ENCODE results near the gene XIRP2.
"Not testable (repeated sequence)": the region's sequence is repeated elsewhere in the genome, so short reads cannot be mapped to it uniquely, and the experiment has no call there.

XIRP2 gene

GRCh38 chr2:167018590-167018989, 130.3 kb downstream of the XIRP2 start:
- TF ChIP-seq, protein P1, sequence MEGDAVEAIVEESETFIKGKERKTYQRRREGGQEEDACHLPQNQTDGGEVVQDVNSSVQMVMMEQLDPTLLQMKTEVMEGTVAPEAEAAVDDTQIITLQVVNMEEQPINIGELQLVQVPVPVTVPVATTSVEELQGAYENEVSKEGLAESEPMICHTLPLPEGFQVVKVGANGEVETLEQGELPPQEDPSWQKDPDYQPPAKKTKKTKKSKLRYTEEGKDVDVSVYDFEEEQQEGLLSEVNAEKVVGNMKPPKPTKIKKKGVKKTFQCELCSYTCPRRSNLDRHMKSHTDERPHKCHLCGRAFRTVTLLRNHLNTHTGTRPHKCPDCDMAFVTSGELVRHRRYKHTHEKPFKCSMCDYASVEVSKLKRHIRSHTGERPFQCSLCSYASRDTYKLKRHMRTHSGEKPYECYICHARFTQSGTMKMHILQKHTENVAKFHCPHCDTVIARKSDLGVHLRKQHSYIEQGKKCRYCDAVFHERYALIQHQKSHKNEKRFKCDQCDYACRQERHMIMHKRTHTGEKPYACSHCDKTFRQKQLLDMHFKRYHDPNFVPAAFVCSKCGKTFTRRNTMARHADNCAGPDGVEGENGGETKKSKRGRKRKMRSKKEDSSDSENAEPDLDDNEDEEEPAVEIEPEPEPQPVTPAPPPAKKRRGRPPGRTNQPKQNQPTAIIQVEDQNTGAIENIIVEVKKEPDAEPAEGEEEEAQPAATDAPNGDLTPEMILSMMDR (IDR thresholded peaks at IDR 0.05; ENCODE audit: borderline replicate concordance, insufficient read depth, low read depth, low read length) = no peak
- H3K4me3 ChIP-seq (ENCODE audit: low read depth, low read length) = no peak overlapping the region

DNA sequence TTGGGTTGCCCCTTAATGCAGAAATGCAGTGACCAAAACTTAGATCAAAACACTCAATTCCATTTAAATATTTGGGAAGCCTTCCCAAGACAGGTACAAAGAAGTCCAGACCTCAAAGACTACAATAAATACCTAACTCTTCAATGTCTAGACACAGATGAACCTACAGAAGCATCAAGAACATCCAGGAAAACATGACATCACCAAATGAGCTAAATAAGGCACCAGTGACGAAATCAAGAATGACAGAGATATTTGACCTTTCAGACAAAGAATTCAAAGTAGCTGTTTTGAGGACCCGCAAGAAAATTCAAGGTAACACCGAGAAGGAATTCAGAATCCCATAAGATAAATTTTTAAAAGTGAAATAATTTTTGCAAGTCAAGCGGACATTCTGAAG, 140.2 kb downstream of the XIRP2 start:
- TF ChIP-seq, protein P1 (IDR thresholded peaks at IDR 0.05; ENCODE audit: borderline replicate concordance, insufficient read depth, low read depth, low read length) = no peak
- no peak overlapping the region for H3K4me3 ChIP-seq (ENCODE audit: low read depth, low read length)

DNA sequence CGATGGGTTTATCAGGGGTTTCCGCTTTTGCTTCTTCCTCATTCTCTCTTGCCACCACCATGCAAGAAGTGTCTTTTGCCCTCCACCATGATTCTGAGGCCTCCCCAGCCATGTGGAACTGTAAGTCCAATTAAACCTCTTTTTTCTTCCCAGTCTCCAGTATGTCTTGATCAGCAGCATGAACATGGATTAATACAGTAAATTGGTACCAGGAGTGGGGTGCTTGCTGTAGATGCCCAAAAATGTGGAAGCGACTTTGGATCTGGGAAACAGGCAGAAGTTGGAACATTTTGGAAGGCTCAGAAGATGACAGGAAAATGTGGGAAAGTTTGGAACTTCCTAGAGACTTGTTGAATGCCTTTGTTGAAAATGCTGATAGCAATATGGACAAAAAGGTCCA, 146.7 kb downstream of the XIRP2 start:
- H3K4me3 ChIP-seq (ENCODE audit: low read depth, low read length) = not testable (repeated sequence)

DNA sequence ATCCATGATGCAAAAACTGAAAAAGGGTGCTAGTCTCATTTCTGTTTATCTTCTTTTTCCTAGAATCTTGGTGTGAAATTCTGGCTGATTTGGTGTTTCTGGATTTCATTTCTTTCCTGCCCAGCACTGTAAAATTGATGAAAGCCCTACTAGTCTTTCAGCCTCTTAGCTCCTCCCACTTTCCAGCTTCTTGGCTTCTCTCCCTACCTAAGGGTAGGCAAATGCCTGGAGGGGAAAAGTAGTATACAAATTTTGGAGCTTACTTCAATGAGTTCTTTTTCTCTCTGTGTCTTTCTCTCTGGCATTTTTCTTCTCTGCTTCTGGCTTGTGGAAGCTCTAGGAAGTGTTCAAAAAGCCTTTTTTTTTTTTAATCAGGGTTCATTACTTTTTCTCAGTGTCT, 160.5 kb downstream of the XIRP2 start:
- TF ChIP-seq, protein P1 (IDR thresholded peaks at IDR 0.05; ENCODE audit: borderline replicate concordance, insufficient read depth, low read depth, low read length) = no peak
- H3K4me3 ChIP-seq (ENCODE audit: low read depth, low read length) = no peak overlapping the region

- no peak overlapping the region for H3K4me3 ChIP-seq (ENCODE audit: low read depth, low read length)
- TF ChIP-seq, protein P1 (IDR thresholded peaks at IDR 0.05; ENCODE audit: borderline replicate concordance, insufficient read depth, low read depth, low read length) = no peak
Measured at GRCh38 chr2:167049659-167050058, 161.4 kb downstream of the XIRP2 start.

- H3K4me3 ChIP-seq (ENCODE audit: low read depth, low read length) = no peak overlapping the region
- TF ChIP-seq, protein P1 (IDR thresholded peaks at IDR 0.05; ENCODE audit: borderline replicate concordance, insufficient read depth, low read depth, low read length) = no peak
Measured at GRCh38 chr2:167052825-167053224, 164.5 kb downstream of the XIRP2 start.

DNA sequence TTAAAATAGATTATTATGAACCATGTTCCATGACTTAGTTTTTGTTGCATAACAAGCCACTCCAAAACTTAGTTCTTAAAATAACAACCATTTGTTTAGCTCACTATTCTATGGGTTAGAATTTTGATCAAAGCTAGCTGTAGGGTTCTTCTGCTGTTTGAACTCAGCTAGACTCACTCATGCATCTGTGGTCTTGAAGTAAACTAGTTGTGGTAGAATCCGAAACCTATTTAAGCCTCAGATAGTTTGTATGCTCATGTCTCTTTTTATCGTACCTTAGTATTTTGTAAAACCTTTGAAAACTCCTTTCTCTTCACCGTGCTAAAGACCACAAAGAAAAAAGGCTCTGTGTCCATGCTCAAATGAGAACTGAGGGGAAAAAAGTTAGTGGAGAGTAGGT, 166.6 kb downstream of the XIRP2 start:
- TF ChIP-seq, protein P1 (IDR thresholded peaks at IDR 0.05; ENCODE audit: borderline replicate concordance, insufficient read depth, low read depth, low read length) = no peak
- no peak overlapping the region for H3K4me3 ChIP-seq (ENCODE audit: low read depth, low read length)

DNA sequence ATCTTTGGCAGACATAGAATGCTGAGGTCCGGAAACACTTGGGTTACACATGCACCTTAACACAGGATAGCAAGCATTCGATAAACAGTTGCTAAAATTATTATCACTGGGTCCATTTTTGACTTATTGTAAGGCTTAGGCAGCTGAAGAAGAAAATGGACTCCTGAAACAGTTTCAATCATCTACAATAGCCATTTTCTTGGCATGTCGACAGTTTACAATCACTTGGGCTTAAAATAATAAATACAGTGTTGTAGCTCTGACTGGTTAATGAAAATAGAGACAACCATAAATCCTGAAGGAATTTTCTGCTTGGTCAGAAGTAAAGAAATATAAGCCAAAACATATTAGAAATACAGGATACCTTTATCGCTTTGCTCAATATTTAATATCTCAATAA, 169.2 kb downstream of the XIRP2 start:
- no peak overlapping the region for H3K4me3 ChIP-seq (ENCODE audit: low read depth, low read length)
- TF ChIP-seq, protein P1 (IDR thresholded peaks at IDR 0.05; ENCODE audit: borderline replicate concordance, insufficient read depth, low read depth, low read length) = no peak

Measured in GM12875 (cell line).